Inflammatory macrophage treated with lipopolysaccharide for 1 hour (primary cell): ENCODE data around the gene ADRB2.

Experiments
- DNase-seq, 2 donors: peaks; one replicate each; pipeline ENCODE4 v3.0.0-alpha.2; 2020 to 2022

The ADRB2 gene

GRCh38 chr5:148826053-148826738, at the start of gene ADRB2:
ADRB2 (plus strand) TSS chr5:148826611; CDS start chr5:148826832, 221 bp downstream.
- peak; percentile 96 for DNase-seq

GRCh38 chr5:148776780-148777179, 49.6 kb upstream of the ADRB2 start:
- DNase-seq: peak; percentile 63 to 83

GRCh38 chr5:148778882-148779281, 47.5 kb upstream of the ADRB2 start:
- DNase-seq: peak in 1 of 2 donors; percentile 55

GRCh38 chr5:148780711-148781110, 45.7 kb upstream of the ADRB2 start:
- DNase-seq: no peak

GRCh38 chr5:148781766-148782165, 44.6 kb upstream of the ADRB2 start:
- no peak for DNase-seq

GRCh38 chr5:148785223-148785622, 41.2 kb upstream of the ADRB2 start:
- no peak for DNase-seq

- DNase-seq: no peak
Observed at GRCh38 chr5:148786456-148786855, 40.0 kb upstream of the ADRB2 start.

- DNase-seq: no peak
Observed at GRCh38 chr5:148788636-148789035, 37.8 kb upstream of the ADRB2 start.

GRCh38 chr5:148790545-148791333, 35.7 kb upstream of the ADRB2 start:
- no peak for DNase-seq

- peak; percentile 76 to 89 for DNase-seq
Observed at GRCh38 chr5:148791334-148791667, 35.1 kb upstream of the ADRB2 start.

GRCh38 chr5:148791696-148792095, 34.7 kb upstream of the ADRB2 start:
- DNase-seq: no peak

GRCh38 chr5:148792744-148793143, 33.7 kb upstream of the ADRB2 start:
- peak; percentile 61 to 90 for DNase-seq

- peak in 1 of 2 donors; percentile 67 for DNase-seq
Observed at GRCh38 chr5:148793261-148793660, 33.1 kb upstream of the ADRB2 start.

- DNase-seq: no peak
Observed at GRCh38 chr5:148794275-148794674, 32.1 kb upstream of the ADRB2 start.

- peak; percentile 76 to 88 for DNase-seq
Observed at GRCh38 chr5:148794729-148795561, 31.5 kb upstream of the ADRB2 start.

- no peak for DNase-seq
Observed at GRCh38 chr5:148796936-148797335, 29.5 kb upstream of the ADRB2 start.

- DNase-seq: no peak
Observed at GRCh38 chr5:148798786-148799185, 27.6 kb upstream of the ADRB2 start.

- DNase-seq: peak in 1 of 2 donors; percentile 40
Observed at GRCh38 chr5:148799737-148800527, 26.5 kb upstream of the ADRB2 start.

GRCh38 chr5:148801682-148802276, 24.6 kb upstream of the ADRB2 start:
- DNase-seq: no peak

GRCh38 chr5:148803451-148803850, 23.0 kb upstream of the ADRB2 start:
- peak in 1 of 2 donors; percentile 47 for DNase-seq

- no peak for DNase-seq
Observed at GRCh38 chr5:148804393-148804792, 22.0 kb upstream of the ADRB2 start.
